GM10266 (cell line): Measurements from ENCODE around the gene TEAD1.
"Not testable (repeated sequence)": the region's sequence is repeated elsewhere in the genome, so short reads cannot be mapped to it uniquely, and the experiment has no call there.

Experiments
- DNase-seq: peaks from one replicate; pipeline ENCODE4 v3.0.0; 2012; ENCODE audit errors: extremely low spot score
- CTCF ChIP-seq: IDR thresholded peaks from 2 replicates; pipeline ENCODE4 v1.5.1; 2012; ENCODE audit warnings: mild to moderate bottlenecking, low read depth; ENCODE audit not compliant: control insufficient read depth, insufficient read depth; ENCODE audit errors: missing control alignments

Gene TEAD1

GRCh38 chr11:12876340-12876739, 202.1 kb downstream of the TEAD1 start:
- DNase-seq = no peak
- no peak for TF ChIP-seq CTCF

GRCh38 chr11:12876988-12877387, 202.8 kb downstream of the TEAD1 start:
- no peak for TF ChIP-seq CTCF
- no peak for DNase-seq

GRCh38 chr11:12877508-12877907, 203.3 kb downstream of the TEAD1 start:
- not testable (repeated sequence) for DNase-seq

GRCh38 chr11:12880327-12880726, 206.1 kb downstream of the TEAD1 start:
- no peak for TF ChIP-seq CTCF

GRCh38 chr11:12882670-12883069, 208.4 kb downstream of the TEAD1 start:
- no peak for DNase-seq
- TF ChIP-seq CTCF = no peak

More at GRCh38 chr11:12880327-12880726, 206.1 kb downstream of the TEAD1 start:
- no peak for DNase-seq

GRCh38 chr11:12884751-12885318, 210.6 kb downstream of the TEAD1 start:
- no peak for DNase-seq

GRCh38 chr11:12885717-12886239, 211.6 kb downstream of the TEAD1 start:
- DNase-seq = no peak
- TF ChIP-seq CTCF = no peak

More at GRCh38 chr11:12884751-12885318, 210.6 kb downstream of the TEAD1 start:
- TF ChIP-seq CTCF = no peak

GRCh38 chr11:12886508-12886907, 212.3 kb downstream of the TEAD1 start:
- no peak for DNase-seq
- no peak for TF ChIP-seq CTCF
